ENCODE measurements around the gene GPRC5B.

DNA sequence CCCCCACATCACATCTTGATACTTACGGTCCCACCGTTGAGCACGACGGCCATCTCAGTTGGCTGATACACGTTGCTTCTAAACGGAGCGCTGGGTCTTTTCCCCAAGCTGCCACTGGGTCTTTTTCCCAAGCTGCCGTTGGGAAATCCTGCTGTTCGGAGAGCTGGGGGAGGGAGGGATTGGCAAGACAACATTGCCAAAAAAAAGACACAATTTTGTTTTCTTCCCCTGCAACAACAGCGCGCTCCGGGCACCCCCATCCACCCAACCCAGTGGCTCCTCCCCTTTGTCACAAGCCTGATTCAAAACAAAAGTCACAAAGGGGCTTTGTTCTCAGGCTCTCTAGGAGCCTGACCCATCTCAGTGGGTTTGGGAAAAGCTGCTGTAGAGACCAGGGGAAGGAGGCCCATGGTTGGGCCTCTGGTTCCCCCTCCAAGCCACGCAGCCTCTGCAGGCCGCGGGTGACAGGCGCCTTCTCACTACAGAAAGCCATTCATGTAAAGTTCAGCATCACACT is 22.8 kb downstream of the GPRC5B start:
- TF ChIP-seq POLR2A (IDR thresholded peaks at IDR 0.05) (no peak), EP300 (IDR thresholded peaks at IDR 0.05) (no peak)
- TF ChIP-seq, protein P1, sequence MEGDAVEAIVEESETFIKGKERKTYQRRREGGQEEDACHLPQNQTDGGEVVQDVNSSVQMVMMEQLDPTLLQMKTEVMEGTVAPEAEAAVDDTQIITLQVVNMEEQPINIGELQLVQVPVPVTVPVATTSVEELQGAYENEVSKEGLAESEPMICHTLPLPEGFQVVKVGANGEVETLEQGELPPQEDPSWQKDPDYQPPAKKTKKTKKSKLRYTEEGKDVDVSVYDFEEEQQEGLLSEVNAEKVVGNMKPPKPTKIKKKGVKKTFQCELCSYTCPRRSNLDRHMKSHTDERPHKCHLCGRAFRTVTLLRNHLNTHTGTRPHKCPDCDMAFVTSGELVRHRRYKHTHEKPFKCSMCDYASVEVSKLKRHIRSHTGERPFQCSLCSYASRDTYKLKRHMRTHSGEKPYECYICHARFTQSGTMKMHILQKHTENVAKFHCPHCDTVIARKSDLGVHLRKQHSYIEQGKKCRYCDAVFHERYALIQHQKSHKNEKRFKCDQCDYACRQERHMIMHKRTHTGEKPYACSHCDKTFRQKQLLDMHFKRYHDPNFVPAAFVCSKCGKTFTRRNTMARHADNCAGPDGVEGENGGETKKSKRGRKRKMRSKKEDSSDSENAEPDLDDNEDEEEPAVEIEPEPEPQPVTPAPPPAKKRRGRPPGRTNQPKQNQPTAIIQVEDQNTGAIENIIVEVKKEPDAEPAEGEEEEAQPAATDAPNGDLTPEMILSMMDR (IDR thresholded peaks at IDR 0.05), result no peak
